H1 (cell line): Measurements from ENCODE around the gene TLL2. TPM values are rescaled to one million over a fixed set of nuclear protein-coding genes. Genes with fewer than 3 reads are reported as not detected.

Source experiments
- CTCF ChIA-PET: fragments of 300-600 bp; sonication (Branson Sonifier 250); formaldehyde crosslinking; loops from one replicate; lab custom pipeline; 2021; ENCODE audit not compliant: partially characterized antibody; lab: Charles Lee
- POLR2A ChIA-PET: fragments of 300-600 bp; sonication (Branson Sonifier 250); formaldehyde crosslinking; loops from one replicate; lab custom pipeline; 2021; ENCODE audit warnings: inconsistent platforms; ENCODE audit not compliant: partially characterized antibody; lab: Charles Lee
- DNase-seq, 2 experiments: peaks; one replicate each; pipeline versions ENCODE4 v3.0.0 to v3.0.0-alpha.2; 2010 to 2022; ENCODE audit warnings: low spot score in 2 of 2, low read depth in 1 of 2, mixed read lengths in 1 of 2
- FAIRE-seq: peaks from 2 replicates; lab custom pipeline; 2011; peaks lifted over from hg19 to GRCh38; lab: Jason Lieb, UNC
- H2AFZ ChIP-seq: 2 replicates; pipeline ENCODE4 v1.8.1; 2012; ENCODE audit warnings: low read length, inconsistent platforms
- H2AK5ac ChIP-seq: 2 replicates; pipeline ENCODE4 v1.6.1; 2013; ENCODE audit warnings: low read depth, low read length
- H2BK120ac ChIP-seq: replicated peaks from 2 replicates; pipeline ENCODE3; 2013; ENCODE audit warnings: low read depth, low read length, inconsistent platforms
- H2BK12ac ChIP-seq: 2 replicates; pipeline ENCODE4 v1.6.1; 2013; ENCODE audit warnings: low read depth, low read length
- H2BK15ac ChIP-seq: 2 replicates; pipeline ENCODE4 v1.6.1; 2013; ENCODE audit warnings: low read length
- H2BK20ac ChIP-seq: 2 replicates; pipeline ENCODE4 v1.6.1; 2013; ENCODE audit warnings: low read length
- H2BK5ac ChIP-seq: 2 replicates; pipeline ENCODE4 v1.6.1; 2013; ENCODE audit warnings: low read depth, low read length
- H3K14ac ChIP-seq: 2 replicates; pipeline ENCODE4 v1.6.1; 2013; ENCODE audit warnings: inconsistent platforms; ENCODE audit not compliant: insufficient read length
- H3K18ac ChIP-seq: 2 replicates; pipeline ENCODE4 v1.6.1; 2013; ENCODE audit warnings: low read length; ENCODE audit errors: extremely low read depth
- H3K23ac ChIP-seq: 2 replicates; pipeline ENCODE4 v1.6.1; 2013; ENCODE audit warnings: inconsistent platforms; ENCODE audit not compliant: insufficient read length
- H3K23me2 ChIP-seq: 2 replicates; pipeline ENCODE4 v1.6.1; 2013; ENCODE audit warnings: low read depth, low read length
- H3K27ac ChIP-seq: 2 replicates; pipeline ENCODE4 v1.6.1; 2011; ENCODE audit warnings: low read depth, low read length, inconsistent platforms
- H3K27me3 ChIP-seq, 4 experiments: replicated peaks in 1 of 4; 1 replicate in 1 of 4; 2 replicates in 3 of 4; pipeline versions ENCODE4 v1.6.1 to v1.8.1; 2011 to 2013; ENCODE audit warnings: low read length in 3 of 4, mild to moderate bottlenecking in 3 of 4, inconsistent platforms in 2 of 4, mixed read lengths in 2 of 4, moderate library complexity in 1 of 4; ENCODE audit not compliant: control insufficient read depth in 3 of 4, insufficient read depth in 3 of 4; ENCODE audit errors: extremely low read depth in 1 of 4
- H3K36me3 ChIP-seq, 4 experiments: 2 replicates each; pipeline versions ENCODE4 v1.6.1 to v1.8.1; 2011 to 2013; ENCODE audit warnings: mild to moderate bottlenecking in 4 of 4, low read length in 3 of 4, moderate library complexity in 2 of 4, control low read depth in 1 of 4, inconsistent platforms in 1 of 4; ENCODE audit not compliant: insufficient read depth in 4 of 4, control insufficient read depth in 2 of 4
- H3K4ac ChIP-seq: replicated peaks from 2 replicates; pipeline ENCODE3; 2013; ENCODE audit warnings: low read length, low read depth, mixed read lengths, inconsistent platforms; ENCODE audit not compliant: insufficient read length
- H3K4me1 ChIP-seq, 4 experiments: replicated peaks in 1 of 4; 1 replicate in 1 of 4; 2 replicates in 3 of 4; pipeline versions ENCODE4 v1.6.1 to v1.8.1; 2011 to 2013; ENCODE audit warnings: low read length in 3 of 4, inconsistent platforms in 2 of 4, mixed read lengths in 1 of 4; ENCODE audit not compliant: insufficient read depth in 4 of 4, control insufficient read depth in 3 of 4
- H3K4me2 ChIP-seq, 2 experiments: 2 replicates each; pipeline versions ENCODE4 v1.6.1 to v1.8.1; 2011 to 2013; ENCODE audit warnings: low read depth in 2 of 2, low read length in 2 of 2, control low read depth in 1 of 2, inconsistent platforms in 1 of 2, mild to moderate bottlenecking in 1 of 2; ENCODE audit not compliant: insufficient read depth in 1 of 2
- H3K4me3 ChIP-seq, 4 experiments: fragments of 200-600, 300-600 bp in 1 of 4; sonication (generic), shearing (Covaris generic), sonication (Bioruptor Twin) in 1 of 4; 2 replicates each; pipeline versions ENCODE4 v1.5.1 to v1.8.1; 2011 to 2016; ENCODE audit warnings: low read length in 4 of 4, low read depth in 3 of 4, control low read depth in 2 of 4, inconsistent platforms in 2 of 4, mild to moderate bottlenecking in 2 of 4, mixed read lengths in 1 of 4, moderate library complexity in 1 of 4; ENCODE audit not compliant: insufficient read depth in 2 of 4; ENCODE audit errors: extremely low read depth in 1 of 4
- H3K56ac ChIP-seq: replicated peaks from 2 replicates; pipeline ENCODE3; 2013; ENCODE audit warnings: low read depth, mild to moderate bottlenecking, mixed read lengths, low read length, inconsistent platforms; ENCODE audit not compliant: insufficient read length
- H3K79me1 ChIP-seq: 2 replicates; pipeline ENCODE4 v1.6.1; 2013; ENCODE audit warnings: low read depth, low read length, control low read depth
- H3K79me2 ChIP-seq, 2 experiments: 2 replicates each; pipeline versions ENCODE4 v1.6.1 to v1.8.1; 2012 to 2013; ENCODE audit warnings: low read length in 2 of 2, mild to moderate bottlenecking in 2 of 2, inconsistent platforms in 1 of 2; ENCODE audit not compliant: insufficient read depth in 2 of 2, control insufficient read depth in 1 of 2
- H3K9ac ChIP-seq, 4 experiments: replicated peaks in 1 of 4; 1 replicate in 1 of 4; 2 replicates in 3 of 4; pipeline versions ENCODE4 v1.6.1 to v1.8.1; 2011 to 2013; ENCODE audit warnings: low read depth in 3 of 4, low read length in 3 of 4, control low read depth in 2 of 4, mild to moderate bottlenecking in 2 of 4, moderate library complexity in 2 of 4, inconsistent platforms in 1 of 4; ENCODE audit errors: extremely low read depth in 1 of 4
- H3K9me3 ChIP-seq, 2 experiments: 2 replicates each; pipeline versions ENCODE4 v1.6.1 to v1.8.1; 2012 to 2013; ENCODE audit warnings: mild to moderate bottlenecking in 2 of 2, moderate library complexity in 2 of 2, control low read depth in 1 of 2, inconsistent platforms in 1 of 2, low read depth in 1 of 2, low read length in 1 of 2, mixed read lengths in 1 of 2; ENCODE audit not compliant: insufficient read depth in 2 of 2
- H4K20me1 ChIP-seq, 2 experiments: replicated peaks in 1 of 2; 2 replicates each; pipeline versions ENCODE3 to v1.8.1; 2011 to 2013; ENCODE audit warnings: inconsistent platforms in 2 of 2, low read length in 2 of 2, mild to moderate bottlenecking in 1 of 2; ENCODE audit not compliant: insufficient read depth in 2 of 2, control insufficient read depth in 1 of 2
- H4K5ac ChIP-seq: 2 replicates; pipeline ENCODE4 v1.6.1; 2013; ENCODE audit warnings: low read length, low read depth, mixed read lengths, inconsistent platforms; ENCODE audit not compliant: insufficient read length
- H4K8ac ChIP-seq: 2 replicates; pipeline ENCODE4 v1.8.0; 2013; ENCODE audit warnings: mild to moderate bottlenecking, moderate library complexity, low read length, inconsistent platforms; ENCODE audit not compliant: insufficient read depth; ENCODE audit errors: extremely low read depth
- H4K91ac ChIP-seq: replicated peaks from 2 replicates; pipeline ENCODE3; 2013; ENCODE audit warnings: low read length, mixed read lengths, inconsistent platforms; ENCODE audit not compliant: insufficient read length
- BRCA1 ChIP-seq: IDR thresholded peaks from 2 replicates; pipeline ENCODE4 v1.6.1; 2012; ENCODE audit warnings: low read depth, low read length, improper control_type of control experiment
- CBX8 ChIP-seq: fragments of 300-800, 300-1000 bp; sonication (generic); IDR thresholded peaks from 2 replicates; pipeline ENCODE4 v1.7.1; 2016; ENCODE audit warnings: low read depth, low read length, borderline replicate concordance
- TAF7 ChIP-seq: optimal IDR thresholded peaks from 2 replicates; pipeline ENCODE3; 2011; ENCODE audit warnings: low read depth, mild to moderate bottlenecking, inconsistent platforms, low read length, moderate library complexity, borderline replicate concordance
- WGBS, 2 experiments: shearing (Covaris generic) in 1 of 2; methylation state at CpG; one replicate each; pipeline versions ENCODE4 v1.1.6 to v1.1.7; 2013 to 2015; ENCODE audit warnings: low lambda C conversion rate in 2 of 2, mixed read lengths in 2 of 2, inconsistent platforms in 1 of 2, low coverage in 1 of 2, missing lambda C conversion rate in 1 of 2; ENCODE audit not compliant: insufficient replicate concordance in 2 of 2, insufficient coverage in 1 of 2, insufficient read length in 1 of 2; ENCODE audit errors: extremely low coverage in 1 of 2, missing lambda C conversion rate in 1 of 2; 5-methylcytosine and 5-hydroxymethylcytosine counted together
- polyA plus RNA-seq, 7 experiments: library from polyadenylated mRNA; depleted of rRNA in 3 of 7; stranded (reverse) in 5 of 7; unstranded in 2 of 7; fragments of >200 nt in 5 of 7; fragments of 200-250 nt in 2 of 7; gene quantifications; 1 replicate in 5 of 7; 2 replicates in 1 of 7; 4 replicates in 1 of 7; pipeline versions ENCODE4 v1.2.1 to v1.2.3, GENCODE V29; 2011 to 2013; ENCODE audit warnings: missing spikeins in 2 of 7, mixed read lengths in 2 of 7
- total RNA-seq: library from RNA; stranded (reverse); fragmentation: NEBNext Ultra II Directional; extraction: Animal tissue kit (Norgen Biotek cat#: 25700); gene quantifications from 2 replicates; pipeline ENCODE4 v1.2.1, GENCODE V29; 2021

TLL2 gene
- total and polyA plus RNA-seq, 2 of the 8 experiments (the other 6 are each of a cell fraction or from before 2014, with no cell fraction given): 2.4 to 3.2 TPM

GRCh38 chr10:96415150-96415890 is 98.4 kb downstream of the TLL2 start:
- Histone ChIP-seq H3K23me2 (no peaks in the 10 kb centered on the region), H3K36me3 (no peaks in the 10 kb centered on the region), H2AFZ (no peak overlapping the region), H3K9ac (no peak overlapping the region), H2BK20ac (no peak overlapping the region), H3K79me1 (no peaks in the 10 kb centered on the region), H2BK12ac (no peak overlapping the region), H4K20me1 (no peaks in the 10 kb centered on the region), H3K14ac (no peak overlapping the region), H2BK120ac (no peak overlapping the region), H3K9me3 (no peaks in the 10 kb centered on the region), H2BK15ac (no peak overlapping the region), H2BK5ac (no peak overlapping the region), H3K56ac (no peak overlapping the region), H3K27me3 (no peaks in the 10 kb centered on the region), H4K8ac (no peak overlapping the region), H3K79me2 (no peaks in the 10 kb centered on the region), H3K4me2 (no peak overlapping the region), H3K4me3 (no peak overlapping the region), H3K4ac (no peak overlapping the region), H4K91ac (no peak overlapping the region), H3K23ac (no peak overlapping the region), H3K27ac (no peak overlapping the region), H3K4me1 (no peaks in the 10 kb centered on the region), H4K5ac (no peak overlapping the region), H3K18ac (no peak overlapping the region), H2AK5ac (no peak overlapping the region)
- DNase-seq (no peak), FAIRE-seq (no peak)
- WGBS, 2 experiments: 96% methylated on average over 1 of the region's 1 CpG; no CpG with 5 or more reads in 1 of the 2 experiments
- POLR2A ChIA-PET: no interaction called here
- CTCF ChIA-PET: interaction anchor here (0.9 to 9.3 kb wide), 13 partner anchors 10 to 99 kb away, joined by 3 to 60 read pairs (median 6); partner anchors contain the start of gene TLL2
- no peak for TF ChIP-seq BRCA1
- TF ChIP-seq TAF7: no peak
- TF ChIP-seq CBX8: no peak
